Tibial artery (tissue), 4 donors: ENCODE measurements around the gene FYB1.

Experiments used
- DNase-seq, 2 donors: peaks; one replicate each; pipeline ENCODE4 v3.0.0-alpha.2; 2019
- H3K27ac ChIP-seq, 2 donors: fragments of 200-600 bp; sonication (generic) in 1 of 2; 1 replicate in 1 of 2; 2 replicates in 1 of 2; pipeline ENCODE4 v1.5.1; 2018 to 2019; ENCODE audit warnings: mild to moderate bottlenecking in 1 of 2
- H3K27me3 ChIP-seq, 2 donors: fragments of 200-600 bp; sonication (generic) in 1 of 2; one replicate each; pipeline versions ENCODE4 v1.5.1 to v1.6.0; 2016 to 2019
- H3K36me3 ChIP-seq, 3 donors: fragments of 200-600 bp; sonication (generic) in 2 of 3; one replicate each; pipeline ENCODE4 v1.5.1; 2016 to 2019; ENCODE audit warnings: mild to moderate bottlenecking in 2 of 3
- H3K4me1 ChIP-seq, 4 donors: fragments of 200-600 bp; sonication (generic) in 2 of 4; 1 replicate in 3 of 4; 2 replicates in 1 of 4; pipeline ENCODE4 v1.5.1; 2016 to 2019
- H3K4me3 ChIP-seq, 2 donors: fragments of 200-600 bp; sonication (generic) in 1 of 2; 1 replicate in 1 of 2; 2 replicates in 1 of 2; pipeline ENCODE4 v1.5.1; 2018 to 2019; ENCODE audit warnings: mild to moderate bottlenecking in 2 of 2
- H3K9me3 ChIP-seq, 3 donors: fragments of 200-600 bp; sonication (generic) in 1 of 3; one replicate each; pipeline ENCODE4 v1.5.1; 2016 to 2019
- intact Hi-C: fragments of 100-400 bp; cut with DNase I; formaldehyde crosslinking; loops from one replicate; pipeline ENCODE4 v1.15.0; 2023; ENCODE audit warnings: low total_unique reads
- TF ChIP-seq, protein P1 (sequence below), 2 experiments: fragments of 200-600 bp in 1 of 2; fragments of 450-650 bp in 1 of 2; IDR thresholded peaks; one replicate each; pipeline ENCODE4 v1.5.1; 2017 to 2019; ENCODE audit warnings: antibody characterized with exemption in 2 of 2, mild to moderate bottlenecking in 1 of 2, moderate library complexity in 1 of 2

The FYB1 gene

GRCh38 chr5:39253196-39253595, 33.8 kb upstream of the FYB1 start:
- no peak for DNase-seq
- Histone ChIP-seq H3K9me3 (no peaks in the 10 kb centered on the region), H3K27ac (no peak overlapping the region), H3K4me1 (no peaks in the 10 kb centered on the region), H3K27me3 (no peaks in the 10 kb centered on the region), H3K4me3 (no peak overlapping the region), H3K36me3 (no peaks in the 10 kb centered on the region)
- intact Hi-C loops = no loop called here
- TF ChIP-seq, protein P1, sequence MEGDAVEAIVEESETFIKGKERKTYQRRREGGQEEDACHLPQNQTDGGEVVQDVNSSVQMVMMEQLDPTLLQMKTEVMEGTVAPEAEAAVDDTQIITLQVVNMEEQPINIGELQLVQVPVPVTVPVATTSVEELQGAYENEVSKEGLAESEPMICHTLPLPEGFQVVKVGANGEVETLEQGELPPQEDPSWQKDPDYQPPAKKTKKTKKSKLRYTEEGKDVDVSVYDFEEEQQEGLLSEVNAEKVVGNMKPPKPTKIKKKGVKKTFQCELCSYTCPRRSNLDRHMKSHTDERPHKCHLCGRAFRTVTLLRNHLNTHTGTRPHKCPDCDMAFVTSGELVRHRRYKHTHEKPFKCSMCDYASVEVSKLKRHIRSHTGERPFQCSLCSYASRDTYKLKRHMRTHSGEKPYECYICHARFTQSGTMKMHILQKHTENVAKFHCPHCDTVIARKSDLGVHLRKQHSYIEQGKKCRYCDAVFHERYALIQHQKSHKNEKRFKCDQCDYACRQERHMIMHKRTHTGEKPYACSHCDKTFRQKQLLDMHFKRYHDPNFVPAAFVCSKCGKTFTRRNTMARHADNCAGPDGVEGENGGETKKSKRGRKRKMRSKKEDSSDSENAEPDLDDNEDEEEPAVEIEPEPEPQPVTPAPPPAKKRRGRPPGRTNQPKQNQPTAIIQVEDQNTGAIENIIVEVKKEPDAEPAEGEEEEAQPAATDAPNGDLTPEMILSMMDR (IDR thresholded peaks at IDR 0.05) = no peak

GRCh38 chr5:39249564-39250274, 30.4 kb upstream of the FYB1 start:
- H3K4me3 ChIP-seq = no peak overlapping the region

GRCh38 chr5:39249069-39249468, 29.7 kb upstream of the FYB1 start:
- Histone ChIP-seq H3K4me1 (no peaks in the 10 kb centered on the region), H3K27ac (no peak overlapping the region), H3K27me3 (no peaks in the 10 kb centered on the region), H3K9me3 (no peaks in the 10 kb centered on the region), H3K4me3 (no peak overlapping the region), H3K36me3 (no peaks in the 10 kb centered on the region)
- TF ChIP-seq, protein P1 (IDR thresholded peaks at IDR 0.05) = no peak
- intact Hi-C loops = loop anchor here (10.0 kb wide), 1 partner anchor 54 kb away; no protein-coding TSS in a partner anchor
- DNase-seq = no peak

More at GRCh38 chr5:39249564-39250274, 30.4 kb upstream of the FYB1 start:
- TF ChIP-seq, protein P1 (IDR thresholded peaks at IDR 0.05) = no peak
- Histone ChIP-seq H3K27me3 (no peaks in the 10 kb centered on the region), H3K36me3 (no peaks in the 10 kb centered on the region), H3K4me1 (no peaks in the 10 kb centered on the region), H3K27ac (no peak overlapping the region), H3K9me3 (no peaks in the 10 kb centered on the region)
- intact Hi-C loops = loop anchor here (10.0 kb wide), 1 partner anchor 55 kb away; no protein-coding TSS in a partner anchor
- no peak for DNase-seq

DNA sequence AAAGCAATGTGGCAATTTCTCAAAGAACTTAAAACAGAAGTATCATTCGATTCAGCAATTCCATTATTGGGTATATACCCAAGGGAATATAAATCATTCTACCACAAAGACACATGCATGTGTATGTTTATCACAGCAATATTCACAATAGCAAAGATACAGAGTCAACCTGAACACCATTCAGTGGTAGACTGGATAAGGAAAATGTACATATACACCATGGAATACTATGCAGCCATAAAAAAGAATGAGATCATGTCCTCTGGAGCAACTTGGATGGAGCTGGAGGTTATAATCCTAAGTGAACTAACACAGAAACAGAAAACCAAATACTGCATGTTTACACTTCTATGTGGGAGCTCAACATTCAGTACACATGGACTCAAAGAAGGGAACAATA, 21.4 kb upstream of the FYB1 start:
- DNase-seq = no peak
- Histone ChIP-seq H3K27me3 (no peaks in the 10 kb centered on the region), H3K27ac (no peak overlapping the region), H3K36me3 (no peaks in the 10 kb centered on the region), H3K9me3 (peaks cover 0 to 16% (median 0%) of the 10 kb centered on the region in 3 donors), H3K4me1 (no peaks in the 10 kb centered on the region), H3K4me3 (no peak overlapping the region)
- intact Hi-C loops = loop anchor here (10.0 kb wide), 1 partner anchor 46 kb away; no protein-coding TSS in a partner anchor
- TF ChIP-seq, protein P1 (IDR thresholded peaks at IDR 0.05) = no peak

GRCh38 chr5:39238366-39239105, 19.2 kb upstream of the FYB1 start:
- intact Hi-C loops = no loop called here
- peaks cover 0 to 16% (median 0%) of the 10 kb centered on the region in 3 donors for H3K9me3 ChIP-seq
- H3K27me3 ChIP-seq = no peaks in the 10 kb centered on the region
- TF ChIP-seq, protein P1 (IDR thresholded peaks at IDR 0.05) = no peak
- no peak overlapping the region for H3K4me3 ChIP-seq
- DNase-seq = no peak
- H3K4me1 ChIP-seq = no peaks in the 10 kb centered on the region
- H3K27ac ChIP-seq = no peak overlapping the region
- H3K36me3 ChIP-seq = no peaks in the 10 kb centered on the region
